ENCODE data around the gene INPP5B.
"Not testable (repeated sequence)": the region's sequence is repeated elsewhere in the genome, so short reads cannot be mapped to it uniquely, and the experiment has no call there.

The INPP5B gene

GRCh38 chr1:37910886-37911285 lies 36.0 kb downstream of the INPP5B start:
- DNase-seq, result not testable (repeated sequence)

DNA sequence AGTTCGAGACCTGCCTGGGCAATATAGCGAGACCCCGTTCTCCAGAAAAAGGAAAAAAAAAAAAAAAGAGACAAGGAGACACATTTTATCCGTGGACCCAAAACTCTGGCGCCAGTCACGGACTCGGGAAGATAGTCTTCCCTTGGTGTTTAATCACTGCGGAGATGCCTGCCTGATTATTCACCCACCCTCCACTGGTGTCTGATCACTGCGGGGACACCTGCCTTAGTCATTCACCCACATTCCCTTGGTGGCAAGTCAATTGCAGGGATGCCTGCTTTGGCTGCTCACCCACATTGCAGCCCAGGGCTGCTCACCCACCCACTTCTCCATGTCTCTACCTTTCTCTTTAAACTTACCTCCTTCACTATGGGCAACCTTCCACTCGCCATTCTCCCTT lies 38.3 kb downstream of the INPP5B start:
- DNase-seq, result not testable (repeated sequence)

GRCh38 chr1:37907416-37908125 lies 39.3 kb downstream of the INPP5B start:
- DNase-seq, result not testable (repeated sequence)

DNA sequence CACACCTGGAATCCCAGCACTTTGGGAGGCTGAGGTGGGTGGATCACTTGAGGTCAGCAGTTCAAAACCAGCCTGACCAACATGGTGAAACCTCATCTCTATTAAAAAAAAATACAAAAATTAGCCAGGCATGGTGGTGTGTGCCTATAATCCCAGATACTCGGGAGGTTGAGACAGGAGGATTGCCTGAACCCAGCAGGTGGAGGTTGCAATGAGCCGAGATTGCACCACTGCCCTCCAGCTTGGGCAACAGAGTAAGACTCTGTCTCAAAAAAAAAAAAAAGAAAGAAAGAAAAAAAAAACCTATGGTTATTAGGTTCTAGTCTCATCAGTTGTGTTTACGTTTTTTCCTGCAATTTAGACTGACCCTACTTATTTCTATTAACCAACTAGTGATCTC lies 40.3 kb downstream of the INPP5B start:
- DNase-seq, result not testable (repeated sequence)

DNA sequence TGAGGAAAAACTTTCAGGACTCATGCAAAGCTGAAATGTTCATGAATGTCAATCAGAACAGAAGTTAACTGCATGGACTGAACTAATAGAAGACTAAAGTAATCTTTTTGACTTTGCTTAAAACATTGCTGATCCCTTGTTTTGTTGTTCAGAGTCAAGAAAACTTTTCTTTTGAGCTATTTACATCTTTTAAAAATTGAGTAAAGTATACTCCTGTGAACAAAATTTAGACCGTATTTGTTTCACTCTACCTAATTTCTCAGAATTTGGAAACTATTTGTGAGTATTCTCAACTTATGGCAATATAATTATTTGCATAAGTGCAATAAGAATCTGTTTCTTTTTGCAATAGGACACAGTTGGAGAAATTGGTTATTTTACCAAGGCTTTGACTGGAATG lies 41.1 kb downstream of the INPP5B start:
- no peak for DNase-seq

- DNase-seq, result not testable (repeated sequence)
Measured at GRCh38 chr1:37903921-37904320, 42.9 kb downstream of the INPP5B start.

GRCh38 chr1:37902983-37903382 lies 43.9 kb downstream of the INPP5B start:
- no peak for DNase-seq

GRCh38 chr1:37901893-37902225 lies 45.0 kb downstream of the INPP5B start:
- DNase-seq, result no peak

DNA sequence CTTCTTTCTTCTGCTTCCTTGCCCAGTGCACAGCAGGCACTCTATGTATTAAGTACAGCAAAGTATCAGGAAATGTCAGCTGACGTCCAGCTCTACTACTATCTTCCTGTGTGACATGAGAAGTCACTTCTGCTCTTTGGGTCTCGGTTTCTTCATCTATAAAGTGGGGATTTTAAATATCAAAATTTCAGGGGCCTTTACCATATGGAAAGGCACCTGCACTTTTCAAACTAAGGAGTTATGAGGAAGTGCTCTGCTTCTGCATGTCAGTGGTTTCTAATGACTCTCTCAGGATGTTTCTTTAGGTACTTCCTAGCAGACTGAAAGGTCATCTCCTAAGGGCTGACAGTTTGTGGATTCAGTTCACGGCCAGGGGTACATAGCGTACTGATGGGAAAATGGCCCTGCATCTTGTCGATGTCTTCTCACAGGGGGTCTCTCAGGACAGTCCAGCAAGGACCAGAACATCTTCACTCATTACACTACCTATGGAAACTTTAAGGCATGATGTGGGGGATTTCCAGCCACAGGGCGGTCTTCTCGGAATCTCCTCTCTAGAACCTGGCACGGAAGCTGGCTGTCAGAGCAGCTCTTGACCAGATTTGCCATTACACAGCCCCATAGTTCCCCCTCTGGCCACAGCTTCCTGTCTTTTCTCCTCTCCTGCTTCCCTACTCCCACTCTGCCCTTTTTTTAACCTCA lies 45.5 kb downstream of the INPP5B start:
- DNase-seq, result no peak

DNA sequence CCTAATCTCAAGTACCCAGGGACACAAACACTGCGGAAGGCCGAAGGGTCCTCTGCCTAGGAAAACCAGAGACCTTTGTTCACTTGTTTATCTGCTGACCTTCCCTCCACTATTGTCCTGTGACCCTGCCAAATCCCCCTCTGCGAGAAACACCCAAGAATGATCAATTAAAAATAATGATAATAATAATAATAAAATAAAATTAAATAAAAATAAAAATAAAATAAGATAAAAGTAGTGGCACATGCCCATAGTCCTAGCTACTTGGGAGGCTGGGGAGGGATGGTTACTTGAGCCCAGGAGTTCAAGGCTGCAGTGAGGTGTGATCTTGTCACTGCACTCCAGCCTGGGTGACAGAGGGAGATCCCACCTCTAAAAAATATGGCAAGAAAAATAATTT lies 49.3 kb downstream of the INPP5B start:
- DNase-seq, result not testable (repeated sequence)

- no peak for DNase-seq
Measured at GRCh38 chr1:37893673-37894072, 53.2 kb downstream of the INPP5B start.

DNA sequence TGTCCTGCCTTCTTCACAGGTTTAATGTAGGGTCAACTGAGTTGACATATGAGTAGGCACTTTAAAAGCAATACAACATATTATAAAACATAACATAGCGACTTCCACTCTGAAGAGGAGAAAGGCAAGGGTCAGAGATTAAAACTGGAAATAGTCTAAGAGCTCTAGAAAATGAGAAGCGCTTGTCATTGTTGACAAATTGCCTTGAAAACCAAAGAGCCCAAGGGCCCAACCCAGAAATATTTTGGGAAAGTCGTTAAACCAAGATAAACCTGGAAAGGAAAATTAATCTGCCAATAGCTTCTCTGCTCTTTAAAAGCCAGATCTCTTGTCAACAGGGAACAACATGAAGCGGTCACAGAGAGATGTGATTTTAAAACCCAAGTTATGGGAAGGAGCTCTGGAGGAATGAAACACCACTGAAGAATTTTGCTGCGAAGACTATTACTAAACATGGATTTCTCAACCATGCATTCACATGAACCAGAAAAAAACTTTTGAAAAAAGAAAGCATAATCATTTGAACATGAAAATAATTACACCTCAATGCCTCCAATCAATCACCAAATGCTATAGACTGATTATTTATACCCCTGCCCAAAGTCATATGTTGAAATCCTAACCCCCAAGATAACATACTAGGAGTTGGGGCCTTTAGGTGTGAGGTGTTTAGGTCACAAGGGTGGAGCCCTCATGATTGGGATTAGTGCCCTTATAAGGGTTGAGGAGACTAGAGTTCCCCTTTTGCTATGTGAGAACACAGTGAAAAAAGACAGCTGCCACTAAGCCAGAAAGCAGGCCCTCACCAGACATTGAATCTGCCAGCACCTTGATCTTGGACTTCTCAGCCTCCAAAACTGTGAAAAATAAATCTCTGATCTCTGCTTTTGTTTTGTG lies 54.5 kb downstream of the INPP5B start:
- DNase-seq, result no peak

- DNase-seq, result no peak
Measured at GRCh38 chr1:37890378-37891014, 56.4 kb downstream of the INPP5B start.

GRCh38 chr1:37888022-37888700 lies 58.7 kb downstream of the INPP5B start:
- no peak for DNase-seq

- no peak for DNase-seq
Measured at GRCh38 chr1:37884145-37884544, 62.7 kb downstream of the INPP5B start.

DNA sequence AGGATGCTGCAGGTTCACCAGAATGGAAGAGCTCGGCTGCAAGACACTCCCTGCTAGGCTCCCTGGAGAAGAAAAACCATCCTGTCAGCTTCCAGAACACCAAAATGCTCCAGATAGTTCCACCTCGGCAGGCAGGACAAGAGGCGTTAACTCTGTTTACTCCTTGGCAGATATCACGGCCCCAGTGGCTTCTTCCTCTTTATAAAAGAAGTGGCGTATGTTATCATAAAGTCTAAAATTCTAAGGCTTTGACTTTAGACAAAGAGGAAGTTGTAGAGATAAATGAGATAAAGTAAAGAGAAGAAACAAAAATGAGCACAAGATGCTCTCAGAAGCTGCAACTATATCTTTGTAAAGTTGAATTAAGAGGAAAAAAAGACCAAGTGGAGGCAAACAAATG lies 63.2 kb downstream of the INPP5B start:
- DNase-seq, result no peak

GRCh38 chr1:37879865-37880264 lies 67.0 kb downstream of the INPP5B start:
- DNase-seq, result no peak

GRCh38 chr1:37878071-37878470 lies 68.8 kb downstream of the INPP5B start:
- no peak for DNase-seq

DNA sequence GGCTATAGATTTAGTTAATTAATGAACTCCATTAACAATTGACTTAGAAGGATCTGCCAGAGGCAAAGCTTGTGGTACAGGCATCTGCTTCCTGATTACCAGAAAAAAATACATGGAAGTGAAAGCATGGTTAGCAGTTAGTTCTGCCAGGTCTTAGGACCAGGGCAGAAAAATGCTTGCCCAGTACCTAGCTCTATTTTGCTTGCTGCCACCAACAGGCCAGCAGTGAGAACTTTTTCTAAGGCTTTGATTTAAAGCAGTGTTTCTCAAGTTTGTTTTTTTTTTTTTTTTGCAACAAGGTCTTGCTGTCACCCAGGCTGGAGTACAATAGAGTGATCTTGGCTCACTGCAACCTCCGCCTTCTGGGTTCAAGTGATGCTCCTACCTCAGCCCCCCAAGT lies 71.0 kb downstream of the INPP5B start:
- no peak for DNase-seq

GRCh38 chr1:37872692-37873091 lies 74.2 kb downstream of the INPP5B start:
- DNase-seq, result no peak

- no peak for DNase-seq
Measured at GRCh38 chr1:37868466-37868865, 78.4 kb downstream of the INPP5B start.

DNA sequence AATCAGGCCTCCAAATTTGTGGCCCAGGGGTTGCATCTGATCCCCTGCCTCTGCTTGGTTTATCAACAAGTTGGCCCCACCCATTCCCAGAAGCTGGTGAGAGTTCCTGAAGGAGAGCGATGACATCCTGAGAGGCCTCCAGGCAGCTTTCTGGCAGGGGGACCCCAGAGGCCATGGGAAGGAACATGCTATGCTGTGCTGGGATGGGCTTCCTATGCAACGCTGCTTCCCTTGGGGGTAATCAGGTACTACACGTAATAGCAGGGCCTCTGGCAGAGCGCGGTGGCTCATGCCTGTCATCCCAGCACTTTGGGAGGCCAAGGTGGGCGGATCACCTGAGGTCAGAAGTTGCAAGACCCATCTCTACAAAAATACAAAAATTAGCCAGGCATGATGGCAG lies 79.1 kb downstream of the INPP5B start:
- no peak for DNase-seq

All from T-helper 1 cell (primary cell).